Testis (tissue), 2 donors: ENCODE measurements around the gene GPR183.

Experiments used
- CTCF ChIP-seq, 3 experiments: fragments of 450-650 bp in 2 of 3; fragments of 200-600 bp in 1 of 3; sonication (generic) in 1 of 3; IDR thresholded peaks; one replicate each; pipeline ENCODE4 v1.5.1; 2016 to 2019; ENCODE audit warnings: antibody characterized with exemption in 3 of 3, mild to moderate bottlenecking in 2 of 3, moderate library complexity in 1 of 3
- POLR2A ChIP-seq: fragments of 450-650 bp; IDR thresholded peaks from one replicate; pipeline ENCODE4 v1.6.1; 2017; ENCODE audit warnings: antibody characterized with exemption, mild to moderate bottlenecking, moderate library complexity

GRCh38 chr13:99276706-99277105 is 30.5 kb downstream of the GPR183 start:
- TF ChIP-seq CTCF (IDR thresholded peaks at IDR 0.05) (no peak), POLR2A (no peak)
